GM18520 (cell line): ENCODE measurements around the gene CHN1.

ENCODE experiments used
- ATAC-seq: cut with Tn5 transposase; IDR thresholded peaks from one replicate; pipeline ENCODE4 v1.9.1; 2021; ENCODE audit not compliant: unreplicated experiment

Gene CHN1

DNA sequence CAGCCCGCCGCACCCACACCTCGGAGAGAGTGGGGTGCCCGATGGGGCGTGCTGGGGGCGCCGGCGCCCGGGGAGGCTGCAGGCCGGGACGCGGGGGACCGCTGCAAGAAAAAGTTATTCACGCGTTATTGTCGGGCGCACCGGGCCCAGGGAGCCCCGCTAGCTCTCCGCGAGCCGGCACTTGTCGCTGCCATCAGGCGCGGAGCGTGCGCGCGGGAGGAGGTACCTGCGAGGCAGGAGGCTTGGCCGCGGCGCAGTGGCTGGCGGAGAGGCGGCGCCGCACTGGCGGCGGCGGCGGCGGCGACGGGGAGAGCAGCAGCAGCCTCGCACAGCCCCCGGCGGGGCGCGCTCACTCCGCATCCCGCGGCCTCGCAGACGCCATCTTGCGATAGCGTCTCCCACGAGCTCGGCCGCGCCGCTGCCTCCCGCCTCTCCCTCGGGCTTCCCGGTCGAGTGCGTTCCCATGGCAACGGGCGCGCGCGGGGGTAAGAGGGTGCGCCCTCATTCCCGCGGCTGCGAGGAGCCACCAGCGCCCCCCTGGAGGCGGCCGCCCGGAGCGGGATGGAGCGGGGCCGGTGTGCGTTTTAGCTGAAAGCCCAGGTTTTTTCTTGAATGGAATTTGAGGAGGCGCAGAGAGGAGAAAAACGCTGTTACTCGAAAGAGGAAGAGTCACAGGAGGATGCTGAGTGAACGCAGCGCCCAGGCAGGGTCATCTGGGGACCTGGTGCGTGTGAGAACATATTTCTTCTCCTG, at the start of gene CHN1:
TSS of gene CHN1 (minus strand) at position 402 of the 753 bp plus-strand sequence. CDS start 469 bp downstream, outside the sequence.
- ATAC-seq, result no peak

DNA sequence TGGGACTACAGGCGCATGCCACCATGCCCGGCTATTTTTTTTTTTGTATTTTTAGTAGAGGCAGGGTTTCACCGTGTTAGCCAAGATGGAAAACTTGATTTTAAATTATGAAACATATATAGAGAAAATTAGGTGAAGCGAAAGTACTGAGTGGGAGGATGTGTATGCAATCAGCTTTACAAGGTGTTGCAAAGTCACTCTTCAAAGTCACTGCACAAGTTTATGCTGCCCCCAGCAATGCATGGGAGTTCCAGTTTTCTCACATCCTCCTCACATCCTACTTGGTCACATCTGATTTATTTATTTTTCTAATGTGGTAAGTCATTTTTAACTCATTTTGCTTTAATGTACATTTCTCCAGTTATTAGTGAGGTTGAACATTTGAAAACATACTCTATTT, 49.2 kb upstream of the CHN1 start:
- ATAC-seq, result no peak

DNA sequence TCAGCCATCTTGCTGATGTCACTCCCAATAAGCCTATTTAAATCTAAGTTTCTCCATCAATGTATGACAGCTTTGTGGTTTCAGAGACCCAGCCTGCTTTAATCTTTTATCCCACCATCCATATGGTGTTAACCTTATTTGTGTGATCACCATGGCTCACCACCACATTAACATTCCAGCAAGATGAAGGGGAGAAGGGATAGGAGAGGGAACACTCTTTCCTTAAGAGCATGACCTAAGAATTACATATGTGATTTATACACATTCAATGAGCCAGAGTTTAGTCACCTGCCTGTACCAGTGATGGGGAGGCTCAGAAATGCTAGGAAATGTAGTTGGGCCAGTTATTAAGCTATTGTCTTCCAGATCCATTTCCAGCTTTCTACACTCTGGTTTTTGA, 44.5 kb upstream of the CHN1 start:
- ATAC-seq, result no peak

GRCh38 chr2:175048275-175048674, 43.1 kb upstream of the CHN1 start:
- no peak for ATAC-seq

DNA sequence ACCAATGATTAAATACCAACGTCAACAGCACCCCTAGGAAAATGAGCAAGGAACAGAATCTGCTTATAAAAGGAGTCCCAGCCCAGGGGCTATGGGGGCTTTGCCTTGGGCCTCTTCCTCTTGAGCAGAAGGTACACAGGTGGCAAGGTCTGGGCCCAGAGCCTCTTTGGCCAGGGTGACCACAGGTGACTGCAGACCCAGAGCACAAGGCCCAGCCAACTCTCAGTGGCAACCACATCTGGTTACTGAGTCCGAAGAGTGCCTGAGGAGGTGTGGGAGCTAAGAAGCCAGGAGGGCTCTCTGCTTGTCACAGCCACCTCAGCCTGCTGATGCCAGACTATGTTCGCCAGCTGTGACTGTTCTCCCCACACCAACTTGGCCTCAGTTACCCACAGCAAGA, 34.3 kb upstream of the CHN1 start:
- ATAC-seq, result no peak

- ATAC-seq, result no peak
Observed at GRCh38 chr2:175039031-175039430, 33.9 kb upstream of the CHN1 start.

- no peak for ATAC-seq
Observed at GRCh38 chr2:175037941-175038340, 32.8 kb upstream of the CHN1 start.

DNA sequence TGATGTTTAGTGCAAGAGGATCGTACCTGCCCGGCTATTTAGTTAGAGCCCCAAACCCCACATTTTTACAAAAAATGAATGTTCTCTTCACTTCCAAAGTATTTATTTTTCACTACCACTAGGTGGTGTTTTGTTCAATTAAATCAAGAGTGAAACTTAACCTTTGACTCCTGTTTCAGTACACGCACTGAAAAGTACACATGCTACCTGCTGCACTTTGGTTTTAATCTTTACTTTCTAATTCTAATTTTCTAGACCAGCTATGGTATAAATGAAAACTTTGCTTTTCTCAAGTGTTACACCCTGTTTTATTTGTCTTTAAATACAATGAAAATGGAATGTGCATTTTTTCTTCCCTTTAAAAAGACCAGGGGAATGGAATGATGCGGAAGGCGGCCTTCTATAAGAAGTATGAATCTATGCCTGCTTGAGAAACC, 31.4 kb upstream of the CHN1 start:
- ATAC-seq, result no peak

DNA sequence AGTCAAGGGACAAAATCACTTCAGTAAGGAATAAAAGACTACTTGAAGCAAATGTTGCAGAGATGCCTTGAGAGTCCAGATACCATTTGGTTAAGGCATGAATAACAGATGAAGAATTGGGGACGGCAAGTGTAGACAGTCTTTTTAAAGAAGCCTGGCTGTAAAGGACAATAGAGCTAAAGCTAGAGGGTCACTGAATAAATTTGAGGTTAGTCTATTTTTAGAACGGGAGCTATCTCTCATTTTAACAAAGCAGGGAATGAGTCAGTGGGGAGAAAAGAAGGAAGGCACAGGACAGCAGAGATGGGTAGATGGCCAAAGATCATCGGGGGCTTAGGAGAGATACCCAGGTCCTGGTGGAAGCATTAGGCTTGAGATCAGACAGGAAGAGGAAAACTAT, 30.6 kb upstream of the CHN1 start:
- ATAC-seq, result no peak

DNA sequence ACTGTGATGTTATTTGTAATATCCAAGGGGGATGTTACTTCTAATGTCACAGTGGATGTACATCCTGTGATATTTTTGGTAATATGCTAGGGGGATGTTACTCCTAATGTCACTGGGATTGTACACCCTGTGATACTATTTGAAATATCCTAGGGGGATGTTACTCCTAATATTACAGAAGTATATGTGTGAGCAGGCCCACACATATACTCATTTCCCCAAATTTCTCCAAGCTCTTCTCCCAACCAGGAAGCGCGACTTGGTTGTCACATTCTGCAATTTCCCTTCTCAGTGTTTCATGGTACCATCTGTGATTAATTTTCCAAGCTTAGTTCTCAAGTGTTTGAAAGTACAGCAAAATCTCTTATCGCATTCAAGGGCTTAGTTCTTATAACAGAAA, 29.5 kb upstream of the CHN1 start:
- no peak for ATAC-seq

- ATAC-seq, result no peak
Observed at GRCh38 chr2:175030380-175031271, 25.4 kb upstream of the CHN1 start.

GRCh38 chr2:175027755-175028154, 22.6 kb upstream of the CHN1 start:
- no peak for ATAC-seq

DNA sequence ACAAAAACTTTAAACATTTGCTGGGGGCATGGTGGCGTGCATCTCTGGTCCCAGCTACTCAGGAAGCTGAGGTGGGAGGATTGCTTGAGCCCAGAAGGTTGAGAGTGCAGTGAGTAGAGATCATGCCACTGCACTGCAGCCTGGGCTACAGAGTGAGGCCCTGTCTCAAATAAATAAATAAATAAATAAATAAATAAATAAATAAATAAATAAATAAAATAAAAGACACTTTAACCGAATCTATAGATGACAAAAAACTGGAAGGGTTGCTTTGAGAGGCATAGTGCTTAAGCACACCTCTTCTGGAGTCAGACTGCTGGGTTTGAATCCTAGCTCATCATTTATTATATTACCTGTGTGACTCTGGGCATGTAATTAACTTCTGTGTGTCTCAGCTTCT, 21.2 kb upstream of the CHN1 start:
- ATAC-seq, result no peak

- no peak for ATAC-seq
Observed at GRCh38 chr2:175025946-175026345, 20.8 kb upstream of the CHN1 start.

DNA sequence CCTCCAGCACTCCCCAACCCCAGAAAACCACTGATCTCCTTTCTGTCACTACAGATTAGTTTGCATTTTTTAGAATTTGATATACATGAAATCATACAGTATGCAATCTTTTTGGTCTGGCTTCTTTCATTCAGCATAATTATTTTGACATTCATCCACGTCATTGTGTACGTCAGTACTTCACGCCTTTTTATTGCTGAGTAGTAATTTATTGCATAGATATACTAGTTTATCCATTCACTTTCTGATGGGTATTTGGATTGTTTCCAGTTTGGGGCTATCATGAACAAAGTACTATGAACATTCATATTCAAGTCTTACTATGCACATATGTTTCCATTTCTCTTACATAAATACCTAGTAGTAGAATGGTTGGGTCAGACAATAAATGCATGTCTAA, 20.1 kb upstream of the CHN1 start:
- no peak for ATAC-seq

DNA sequence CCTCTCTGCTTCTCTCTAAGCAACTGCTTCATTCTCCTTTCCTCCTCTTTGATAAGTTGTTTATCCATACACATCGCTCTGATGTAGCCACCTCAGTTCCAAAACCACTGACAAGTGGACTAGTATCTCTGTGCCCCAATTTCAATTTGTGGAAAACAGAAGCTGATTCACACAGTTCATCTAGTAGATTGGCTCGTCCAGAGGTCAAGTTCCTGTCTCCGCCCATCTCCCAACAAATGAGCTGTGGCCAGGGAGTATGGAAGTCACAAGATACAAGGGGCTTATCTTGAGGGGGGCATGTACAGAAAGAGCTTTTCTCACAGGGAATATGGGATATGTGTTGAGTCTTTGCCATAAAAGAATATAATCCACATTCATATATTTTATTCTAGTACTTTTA, 17.7 kb upstream of the CHN1 start:
- ATAC-seq, result no peak

GRCh38 chr2:175019566-175020327, 14.6 kb upstream of the CHN1 start:
- ATAC-seq, result no peak

DNA sequence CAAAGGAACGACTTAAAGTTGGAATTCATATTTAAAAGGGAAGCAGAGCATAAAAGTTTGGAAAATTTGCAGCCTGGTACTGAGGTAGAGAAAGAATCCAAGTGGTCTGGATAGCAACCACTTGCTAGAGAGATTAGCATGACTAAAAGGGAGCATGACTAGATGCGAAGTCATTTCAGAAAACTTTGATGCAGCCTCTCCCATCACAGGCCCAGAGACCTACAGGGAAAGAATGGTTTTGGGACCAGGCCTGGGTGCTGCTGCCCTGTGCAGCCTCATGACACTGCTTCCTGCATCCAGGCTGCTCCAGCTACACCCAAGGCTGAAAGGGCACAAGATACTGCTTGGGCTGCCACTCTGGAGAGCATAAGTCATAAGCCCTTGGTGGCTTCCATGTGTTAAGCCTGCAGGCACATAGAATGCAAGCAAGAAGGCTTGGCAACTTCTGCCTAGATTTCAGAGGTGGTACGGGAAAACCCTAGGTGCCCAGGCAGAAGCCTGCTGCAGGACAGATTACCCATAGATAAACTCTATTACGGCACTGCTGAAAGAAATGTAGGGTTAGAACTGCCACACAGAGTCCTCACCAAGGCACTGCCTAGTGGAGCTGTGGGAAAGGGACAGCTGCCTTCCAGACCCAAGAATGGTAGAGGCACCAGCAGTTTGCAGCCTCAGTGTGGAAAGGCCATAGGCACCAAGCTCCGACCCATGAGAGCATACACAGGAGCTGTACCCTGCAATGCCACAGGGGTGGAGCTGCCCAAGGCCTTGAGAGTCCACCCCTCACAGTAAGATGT, 12.6 kb upstream of the CHN1 start:
- ATAC-seq, result no peak

- no peak for ATAC-seq
Observed at GRCh38 chr2:175015340-175015739, 10.2 kb upstream of the CHN1 start.

DNA sequence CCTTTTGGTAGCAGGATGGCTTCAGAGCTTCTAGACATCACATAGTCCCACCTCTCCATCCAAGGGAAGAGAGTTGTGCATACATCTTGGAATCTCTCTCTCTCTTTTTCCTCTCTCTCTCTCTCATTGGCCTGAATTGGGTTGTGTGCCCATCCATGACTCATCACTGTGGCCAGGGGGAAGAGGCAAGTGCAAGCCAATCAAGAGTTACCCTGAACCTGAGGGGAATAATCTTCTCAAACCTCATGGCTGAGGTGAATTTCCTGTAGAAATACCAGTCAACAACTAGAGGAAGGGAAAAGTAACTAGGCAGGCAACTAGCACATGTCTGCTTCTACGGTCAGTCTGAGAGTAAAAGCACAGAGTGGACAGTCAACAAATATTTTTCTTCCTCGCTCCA, 7.3 kb upstream of the CHN1 start:
- no peak for ATAC-seq

DNA sequence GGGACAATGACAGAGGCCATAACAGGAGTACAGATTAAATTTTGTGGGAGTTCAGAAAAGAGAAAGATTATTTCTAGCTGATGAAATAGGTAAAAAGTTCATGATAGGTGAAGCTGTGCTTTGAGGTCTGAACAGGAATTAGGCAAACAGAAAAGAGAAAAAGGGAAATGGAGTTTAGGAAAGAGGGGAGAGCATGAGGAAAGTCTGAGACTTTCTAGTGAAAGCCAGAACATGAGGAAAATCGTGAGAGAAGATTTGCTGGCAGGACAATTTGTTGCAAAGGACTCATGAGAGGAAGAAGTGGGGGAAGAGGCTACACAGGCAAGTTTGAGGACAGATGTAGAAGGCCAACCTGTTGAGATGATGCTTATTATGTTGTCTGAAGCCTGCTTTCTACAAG, 6.3 kb upstream of the CHN1 start:
- no peak for ATAC-seq
